ENCODE results near the gene CLIP4. TPM values are rescaled to one million over a fixed set of nuclear protein-coding genes. Genes with fewer than 3 reads are reported as not detected.

Gene CLIP4
- total and polyA plus RNA-seq, 2 experiments from 2014 or later: 0.06 to 0.14 TPM

GRCh38 chr2:29066997-29067605 lies 48.1 kb upstream of the CLIP4 start (continued):
- TF ChIP-seq, protein P1, sequence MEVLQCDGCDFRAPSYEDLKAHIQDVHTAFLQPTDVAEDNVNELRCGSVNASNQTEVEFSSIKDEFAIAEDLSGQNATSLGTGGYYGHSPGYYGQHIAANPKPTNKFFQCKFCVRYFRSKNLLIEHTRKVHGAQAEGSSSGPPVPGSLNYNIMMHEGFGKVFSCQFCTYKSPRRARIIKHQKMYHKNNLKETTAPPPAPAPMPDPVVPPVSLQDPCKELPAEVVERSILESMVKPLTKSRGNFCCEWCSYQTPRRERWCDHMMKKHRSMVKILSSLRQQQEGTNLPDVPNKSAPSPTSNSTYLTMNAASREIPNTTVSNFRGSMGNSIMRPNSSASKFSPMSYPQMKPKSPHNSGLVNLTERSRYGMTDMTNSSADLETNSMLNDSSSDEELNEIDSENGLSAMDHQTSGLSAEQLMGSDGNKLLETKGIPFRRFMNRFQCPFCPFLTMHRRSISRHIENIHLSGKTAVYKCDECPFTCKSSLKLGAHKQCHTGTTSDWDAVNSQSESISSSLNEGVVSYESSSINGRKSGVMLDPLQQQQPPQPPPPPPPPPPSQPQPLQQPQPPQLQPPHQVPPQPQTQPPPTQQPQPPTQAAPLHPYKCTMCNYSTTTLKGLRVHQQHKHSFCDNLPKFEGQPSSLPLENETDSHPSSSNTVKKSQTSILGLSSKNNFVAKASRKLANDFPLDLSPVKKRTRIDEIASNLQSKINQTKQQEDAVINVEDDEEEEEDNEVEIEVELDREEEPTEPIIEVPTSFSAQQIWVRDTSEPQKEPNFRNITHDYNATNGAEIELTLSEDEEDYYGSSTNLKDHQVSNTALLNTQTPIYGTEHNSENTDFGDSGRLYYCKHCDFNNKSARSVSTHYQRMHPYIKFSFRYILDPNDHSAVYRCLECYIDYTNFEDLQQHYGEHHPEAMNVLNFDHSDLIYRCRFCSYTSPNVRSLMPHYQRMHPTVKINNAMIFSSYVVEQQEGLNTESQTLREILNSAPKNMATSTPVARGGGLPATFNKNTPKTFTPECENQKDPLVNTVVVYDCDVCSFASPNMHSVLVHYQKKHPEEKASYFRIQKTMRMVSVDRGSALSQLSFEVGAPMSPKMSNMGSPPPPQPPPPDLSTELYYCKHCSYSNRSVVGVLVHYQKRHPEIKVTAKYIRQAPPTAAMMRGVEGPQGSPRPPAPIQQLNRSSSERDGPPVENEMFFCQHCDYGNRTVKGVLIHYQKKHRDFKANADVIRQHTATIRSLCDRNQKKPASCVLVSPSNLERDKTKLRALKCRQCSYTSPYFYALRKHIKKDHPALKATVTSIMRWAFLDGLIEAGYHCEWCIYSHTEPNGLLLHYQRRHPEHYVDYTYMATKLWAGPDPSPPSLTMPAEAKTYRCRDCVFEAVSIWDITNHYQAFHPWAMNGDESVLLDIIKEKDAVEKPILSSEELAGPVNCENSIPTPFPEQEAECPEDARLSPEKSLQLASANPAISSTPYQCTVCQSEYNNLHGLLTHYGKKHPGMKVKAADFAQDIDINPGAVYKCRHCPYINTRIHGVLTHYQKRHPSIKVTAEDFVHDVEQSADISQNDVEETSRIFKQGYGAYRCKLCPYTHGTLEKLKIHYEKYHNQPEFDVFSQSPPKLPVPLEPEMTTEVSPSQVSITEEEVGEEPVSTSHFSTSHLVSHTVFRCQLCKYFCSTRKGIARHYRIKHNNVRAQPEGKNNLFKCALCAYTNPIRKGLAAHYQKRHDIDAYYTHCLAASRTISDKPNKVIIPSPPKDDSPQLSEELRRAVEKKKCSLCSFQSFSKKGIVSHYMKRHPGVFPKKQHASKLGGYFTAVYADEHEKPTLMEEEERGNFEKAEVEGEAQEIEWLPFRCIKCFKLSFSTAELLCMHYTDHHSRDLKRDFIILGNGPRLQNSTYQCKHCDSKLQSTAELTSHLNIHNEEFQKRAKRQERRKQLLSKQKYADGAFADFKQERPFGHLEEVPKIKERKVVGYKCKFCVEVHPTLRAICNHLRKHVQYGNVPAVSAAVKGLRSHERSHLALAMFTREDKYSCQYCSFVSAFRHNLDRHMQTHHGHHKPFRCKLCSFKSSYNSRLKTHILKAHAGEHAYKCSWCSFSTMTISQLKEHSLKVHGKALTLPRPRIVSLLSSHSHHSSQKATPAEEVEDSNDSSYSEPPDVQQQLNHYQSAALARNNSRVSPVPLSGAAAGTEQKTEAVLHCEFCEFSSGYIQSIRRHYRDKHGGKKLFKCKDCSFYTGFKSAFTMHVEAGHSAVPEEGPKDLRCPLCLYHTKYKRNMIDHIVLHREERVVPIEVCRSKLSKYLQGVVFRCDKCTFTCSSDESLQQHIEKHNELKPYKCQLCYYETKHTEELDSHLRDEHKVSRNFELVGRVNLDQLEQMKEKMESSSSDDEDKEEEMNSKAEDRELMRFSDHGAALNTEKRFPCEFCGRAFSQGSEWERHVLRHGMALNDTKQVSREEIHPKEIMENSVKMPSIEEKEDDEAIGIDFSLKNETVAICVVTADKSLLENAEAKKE (CRISPR knock-in tag; IDR thresholded peaks at IDR 0.05): no peak
- no peak for TF ChIP-seq REST (IDR thresholded peaks at IDR 0.05; ENCODE audit: unreplicated experiment)
- no peak for TF ChIP-seq ZNF331 (CRISPR knock-in tag; IDR thresholded peaks at IDR 0.05; ENCODE audit: low read depth)
- no peak for TF ChIP-seq NANOG (IDR thresholded peaks at IDR 0.05; ENCODE audit: borderline replicate concordance)
- TF ChIP-seq CTCF (conservative IDR thresholded peaks at IDR 0.05; ENCODE audit: low read depth in 2 of 2): no peak
